ENCODE results near the gene RTTN.
A peak's percentile ranks its signal among the peaks of the same experiment; 100 is the strongest.

The RTTN gene

DNA sequence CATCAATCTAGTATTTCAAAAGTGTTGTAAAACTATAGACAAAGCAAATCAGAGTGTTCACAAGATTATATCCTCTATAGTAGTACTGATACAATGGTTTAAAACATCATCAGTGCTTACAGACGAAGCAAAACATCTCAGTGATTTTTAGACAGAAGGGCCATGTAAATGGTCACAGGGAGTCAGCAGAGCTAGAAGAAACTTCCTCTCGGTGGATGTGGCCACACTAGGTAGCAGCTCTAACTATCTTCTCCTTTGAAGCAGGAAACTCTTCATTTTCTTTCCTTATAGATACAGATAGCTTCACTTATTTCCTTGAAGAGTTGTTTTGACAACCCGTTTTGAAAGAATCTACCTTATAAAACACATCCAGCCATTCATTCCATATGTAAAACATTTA, 177.4 kb downstream of the RTTN start:
- DNase-seq: no peak
- no peaks in the 10 kb centered on the region for H3K9me3 Mint-ChIP-seq
- peaks cover 76% of the 10 kb centered on the region for H3K36me3 Mint-ChIP-seq (ENCODE audit: low read depth)
- H3K27ac Mint-ChIP-seq: no peak overlapping the region
- no peak overlapping the region for H3K4me3 Mint-ChIP-seq
- H3K4me1 Mint-ChIP-seq (ENCODE audit: low read depth): no peaks in the 10 kb centered on the region
- H3K27me3 Mint-ChIP-seq: no peaks in the 10 kb centered on the region

DNA sequence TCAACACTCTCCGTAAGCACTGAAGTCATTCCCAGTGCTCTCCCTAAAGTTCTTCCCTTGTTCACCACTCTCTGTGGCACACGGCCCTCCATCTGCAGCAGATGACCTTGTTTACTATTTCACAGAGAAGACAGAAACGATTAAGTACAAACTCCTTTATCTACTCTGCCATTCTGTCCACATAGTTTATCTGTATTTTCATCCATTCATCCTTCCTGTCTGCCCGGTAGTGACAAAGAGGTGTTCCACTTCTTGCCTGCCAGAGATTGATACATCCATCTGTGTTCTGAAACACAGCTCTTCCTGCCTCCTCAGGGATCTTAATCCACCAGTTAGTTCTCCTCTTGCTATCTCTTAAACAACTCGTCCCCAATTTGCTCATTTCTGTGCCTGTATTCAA, 179.9 kb downstream of the RTTN start:
- H3K27ac Mint-ChIP-seq: no peak overlapping the region
- no peaks in the 10 kb centered on the region for H3K9me3 Mint-ChIP-seq
- H3K4me3 Mint-ChIP-seq: no peak overlapping the region
- peaks cover 76% of the 10 kb centered on the region for H3K36me3 Mint-ChIP-seq (ENCODE audit: low read depth)
- DNase-seq: no peak
- H3K27me3 Mint-ChIP-seq: no peaks in the 10 kb centered on the region
- no peaks in the 10 kb centered on the region for H3K4me1 Mint-ChIP-seq (ENCODE audit: low read depth)

DNA sequence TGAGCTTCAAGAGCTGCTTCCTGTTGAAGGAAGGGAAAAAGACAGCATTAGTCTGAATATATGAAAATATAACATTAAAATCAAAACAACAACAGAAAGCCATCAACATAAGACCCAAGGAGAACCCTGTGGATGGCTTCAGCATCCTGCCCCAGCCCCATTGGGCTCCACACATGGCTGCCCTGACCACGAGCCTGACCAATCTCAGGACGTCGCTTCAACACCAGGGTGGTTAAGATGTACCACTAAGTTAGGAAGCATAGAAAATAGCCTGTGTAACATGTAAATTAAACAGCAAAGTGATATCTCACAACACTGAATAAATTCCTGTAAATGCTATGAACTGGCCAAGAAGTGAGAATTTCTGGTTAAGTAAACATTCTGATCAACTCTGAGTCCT, 180.7 kb downstream of the RTTN start:
- peaks cover 76% of the 10 kb centered on the region for H3K36me3 Mint-ChIP-seq (ENCODE audit: low read depth)
- no peak overlapping the region for H3K27ac Mint-ChIP-seq
- H3K4me1 Mint-ChIP-seq (ENCODE audit: low read depth): no peaks in the 10 kb centered on the region
- DNase-seq: no peak
- no peaks in the 10 kb centered on the region for H3K9me3 Mint-ChIP-seq
- no peaks in the 10 kb centered on the region for H3K27me3 Mint-ChIP-seq
- no peak overlapping the region for H3K4me3 Mint-ChIP-seq

- no peaks in the 10 kb centered on the region for H3K9me3 Mint-ChIP-seq
- peaks cover 76% of the 10 kb centered on the region for H3K36me3 Mint-ChIP-seq (ENCODE audit: low read depth)
- no peak overlapping the region for H3K27ac Mint-ChIP-seq
- H3K4me1 Mint-ChIP-seq (ENCODE audit: low read depth): no peaks in the 10 kb centered on the region
- DNase-seq: no peak
- H3K4me3 Mint-ChIP-seq: no peak overlapping the region
- no peaks in the 10 kb centered on the region for H3K27me3 Mint-ChIP-seq
These were observed 181.4 kb downstream of the RTTN start for GRCh38 chr18:70024093-70024492.

GRCh38 chr18:70022636-70023035, 182.9 kb downstream of the RTTN start:
- DNase-seq: no peak
- H3K9me3 Mint-ChIP-seq: no peaks in the 10 kb centered on the region
- no peak overlapping the region for H3K4me3 Mint-ChIP-seq
- peaks cover 81% of the 10 kb centered on the region for H3K36me3 Mint-ChIP-seq (ENCODE audit: low read depth)
- no peak overlapping the region for H3K27ac Mint-ChIP-seq
- no peaks in the 10 kb centered on the region for H3K27me3 Mint-ChIP-seq
- no peaks in the 10 kb centered on the region for H3K4me1 Mint-ChIP-seq (ENCODE audit: low read depth)

DNA sequence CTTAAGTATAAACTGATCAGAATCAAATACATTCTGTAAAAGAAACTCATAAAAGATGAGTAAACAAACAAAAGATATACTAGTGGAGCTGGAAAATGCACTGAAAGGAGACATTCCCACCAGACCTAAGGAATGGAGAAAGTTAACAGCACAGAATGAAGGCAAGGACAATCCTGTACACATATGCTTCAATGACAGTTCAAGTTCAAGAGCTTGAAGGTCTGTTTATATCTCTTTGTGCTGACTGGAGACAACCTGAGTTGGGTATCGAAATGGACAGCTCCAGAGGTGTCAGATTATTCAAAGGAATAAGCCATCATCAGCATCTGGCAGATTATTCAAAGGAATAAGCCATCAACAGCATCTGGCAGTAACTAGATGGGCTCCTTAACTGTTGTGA, 184.0 kb downstream of the RTTN start:
- no peaks in the 10 kb centered on the region for H3K27me3 Mint-ChIP-seq
- no peak overlapping the region for H3K27ac Mint-ChIP-seq
- H3K9me3 Mint-ChIP-seq: no peaks in the 10 kb centered on the region
- H3K4me1 Mint-ChIP-seq (ENCODE audit: low read depth): no peaks in the 10 kb centered on the region
- H3K4me3 Mint-ChIP-seq: no peak overlapping the region
- peaks cover 86% of the 10 kb centered on the region for H3K36me3 Mint-ChIP-seq (ENCODE audit: low read depth)
- DNase-seq: no peak

DNA sequence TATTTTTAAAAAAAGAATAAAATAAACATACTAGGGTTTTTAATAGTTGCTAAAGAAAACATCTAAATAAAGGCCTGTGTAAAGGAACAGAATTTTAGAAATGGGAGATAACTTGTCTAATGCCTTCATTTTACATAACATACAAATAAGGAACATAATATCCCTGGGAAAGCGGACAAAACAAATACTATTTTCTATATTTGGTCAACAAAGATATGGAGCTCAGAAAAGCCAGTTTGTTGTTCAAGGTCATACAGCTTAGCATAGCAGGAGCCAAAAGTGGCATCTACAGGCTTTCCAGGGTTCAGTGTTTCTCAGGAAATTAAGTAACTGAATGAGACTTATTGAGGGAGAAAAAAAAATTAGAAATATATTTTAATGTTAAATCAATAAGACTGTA, 184.4 kb downstream of the RTTN start:
- H3K4me3 Mint-ChIP-seq: no peak overlapping the region
- peaks cover 86% of the 10 kb centered on the region for H3K36me3 Mint-ChIP-seq (ENCODE audit: low read depth)
- H3K27ac Mint-ChIP-seq: no peak overlapping the region
- H3K9me3 Mint-ChIP-seq: no peaks in the 10 kb centered on the region
- DNase-seq: no peak
- H3K27me3 Mint-ChIP-seq: no peaks in the 10 kb centered on the region
- H3K4me1 Mint-ChIP-seq (ENCODE audit: low read depth): no peaks in the 10 kb centered on the region

DNA sequence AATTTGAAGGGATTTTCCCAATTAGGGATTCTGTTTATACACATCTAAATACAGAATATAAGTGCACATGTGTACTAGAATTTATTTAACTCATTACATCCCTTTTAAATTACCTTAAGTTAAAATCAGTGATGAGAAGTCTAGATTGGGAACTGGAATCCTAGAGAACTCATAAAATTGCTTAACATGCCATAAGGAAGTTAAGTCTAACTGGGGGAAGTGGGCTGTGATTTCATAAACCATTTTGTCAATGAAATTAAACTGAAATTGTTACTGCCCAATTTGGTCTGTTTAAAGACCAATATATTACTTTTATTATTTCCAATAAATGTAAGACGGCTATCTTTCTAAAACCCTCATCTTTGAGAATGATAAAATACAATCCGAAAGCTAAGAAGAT, 185.5 kb downstream of the RTTN start:
- Mint-ChIP-seq H3K27ac (no peak overlapping the region), H3K27me3 (no peaks in the 10 kb centered on the region), H3K4me3 (no peak overlapping the region), H3K4me1 (ENCODE audit: low read depth) (no peaks in the 10 kb centered on the region), H3K9me3 (no peaks in the 10 kb centered on the region), H3K36me3 (ENCODE audit: low read depth) (peaks cover 83% of the 10 kb centered on the region)
- DNase-seq: no peak

- H3K36me3 Mint-ChIP-seq (ENCODE audit: low read depth): peaks cover 81% of the 10 kb centered on the region
- no peaks in the 10 kb centered on the region for H3K9me3 Mint-ChIP-seq
- no peak overlapping the region for H3K27ac Mint-ChIP-seq
- no peak overlapping the region for H3K4me3 Mint-ChIP-seq
- H3K4me1 Mint-ChIP-seq (ENCODE audit: low read depth): no peaks in the 10 kb centered on the region
- DNase-seq: no peak
- no peaks in the 10 kb centered on the region for H3K27me3 Mint-ChIP-seq
These were observed 186.4 kb downstream of the RTTN start for GRCh38 chr18:70019136-70019535.

DNA sequence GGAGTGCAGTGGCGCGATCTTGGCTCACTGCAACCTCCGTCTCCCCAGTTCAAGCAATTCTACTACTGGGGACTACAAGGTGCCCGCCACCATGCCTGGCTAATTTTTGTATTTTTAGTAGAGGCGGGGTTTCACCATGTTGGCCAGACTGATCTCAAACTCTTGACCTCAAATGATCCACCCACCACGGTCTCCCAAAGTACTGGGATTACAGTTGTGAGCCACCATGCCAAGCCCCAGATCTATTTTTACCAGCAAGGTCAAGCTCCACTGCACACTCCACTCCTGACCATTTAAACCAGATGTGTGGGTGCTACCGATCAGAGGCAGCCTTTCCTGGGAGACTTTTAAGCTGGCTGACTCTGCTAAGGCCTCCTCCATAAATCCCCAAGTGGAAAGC, 190.4 kb downstream of the RTTN start:
- Mint-ChIP-seq H3K9me3 (peaks cover 13% of the 10 kb centered on the region), H3K4me3 (no peak overlapping the region), H3K4me1 (ENCODE audit: low read depth) (no peaks in the 10 kb centered on the region), H3K36me3 (ENCODE audit: low read depth) (peaks cover 75% of the 10 kb centered on the region), H3K27ac (no peak overlapping the region), H3K27me3 (no peaks in the 10 kb centered on the region)
- no peak for DNase-seq

DNA sequence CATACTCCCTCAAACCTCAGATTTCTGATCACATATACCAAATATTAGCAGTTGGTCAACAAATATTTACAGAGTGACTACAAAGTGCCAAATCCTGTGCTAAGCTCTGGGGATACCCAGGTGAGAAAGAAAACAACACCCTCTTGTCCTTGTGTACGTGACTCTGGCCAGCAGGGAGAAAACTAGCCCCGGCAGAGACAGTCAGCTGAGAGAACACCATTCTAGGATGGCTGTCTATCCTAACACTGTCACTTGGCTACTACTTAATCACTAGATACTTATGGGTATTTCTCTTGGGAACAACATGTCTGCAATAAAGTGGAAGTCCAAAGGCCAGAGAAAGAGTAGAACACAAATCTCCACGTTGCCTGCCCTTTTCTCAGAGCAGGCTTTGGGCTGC, 199.9 kb downstream of the RTTN start:
- Mint-ChIP-seq H3K27ac (no peak overlapping the region), H3K27me3 (no peaks in the 10 kb centered on the region), H3K4me3 (no peak overlapping the region), H3K9me3 (peaks cover 7% of the 10 kb centered on the region), H3K36me3 (ENCODE audit: low read depth) (peaks cover 86% of the 10 kb centered on the region), H3K4me1 (ENCODE audit: low read depth) (no peaks in the 10 kb centered on the region)
- no peak for DNase-seq

DNA sequence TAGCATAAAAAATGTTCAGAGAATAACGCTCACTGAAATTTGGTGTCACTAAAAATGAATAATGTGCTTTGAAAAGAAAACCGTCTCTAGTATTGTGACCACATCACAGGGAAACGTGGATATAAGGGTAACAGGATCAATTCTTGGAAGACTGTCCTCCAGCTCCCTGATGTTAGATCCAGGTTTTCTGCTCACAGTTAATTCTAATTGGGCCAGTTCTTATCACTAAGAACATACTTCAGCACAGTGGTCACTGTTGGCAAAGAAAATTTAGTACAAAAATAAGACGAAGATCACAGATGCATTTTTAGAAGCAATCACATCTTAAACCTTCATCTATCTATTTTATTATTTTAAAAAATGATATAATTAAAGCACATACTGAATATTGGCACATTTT, 200.8 kb downstream of the RTTN start:
- no peaks in the 10 kb centered on the region for H3K4me1 Mint-ChIP-seq (ENCODE audit: low read depth)
- H3K27ac Mint-ChIP-seq: no peak overlapping the region
- H3K27me3 Mint-ChIP-seq: no peaks in the 10 kb centered on the region
- peaks cover 86% of the 10 kb centered on the region for H3K36me3 Mint-ChIP-seq (ENCODE audit: low read depth)
- no peaks in the 10 kb centered on the region for H3K9me3 Mint-ChIP-seq
- no peak overlapping the region for H3K4me3 Mint-ChIP-seq
- no peak for DNase-seq

- DNase-seq: no peak
- H3K27me3 Mint-ChIP-seq: no peaks in the 10 kb centered on the region
- H3K27ac Mint-ChIP-seq: no peak overlapping the region
- H3K36me3 Mint-ChIP-seq (ENCODE audit: low read depth): peaks cover 87% of the 10 kb centered on the region
- peaks cover 11% of the 10 kb centered on the region for H3K4me1 Mint-ChIP-seq (ENCODE audit: low read depth)
- H3K9me3 Mint-ChIP-seq: peaks cover 2% of the 10 kb centered on the region
- H3K4me3 Mint-ChIP-seq: no peak overlapping the region
These were observed 205.8 kb downstream of the RTTN start for GRCh38 chr18:69999656-70000055.

DNA sequence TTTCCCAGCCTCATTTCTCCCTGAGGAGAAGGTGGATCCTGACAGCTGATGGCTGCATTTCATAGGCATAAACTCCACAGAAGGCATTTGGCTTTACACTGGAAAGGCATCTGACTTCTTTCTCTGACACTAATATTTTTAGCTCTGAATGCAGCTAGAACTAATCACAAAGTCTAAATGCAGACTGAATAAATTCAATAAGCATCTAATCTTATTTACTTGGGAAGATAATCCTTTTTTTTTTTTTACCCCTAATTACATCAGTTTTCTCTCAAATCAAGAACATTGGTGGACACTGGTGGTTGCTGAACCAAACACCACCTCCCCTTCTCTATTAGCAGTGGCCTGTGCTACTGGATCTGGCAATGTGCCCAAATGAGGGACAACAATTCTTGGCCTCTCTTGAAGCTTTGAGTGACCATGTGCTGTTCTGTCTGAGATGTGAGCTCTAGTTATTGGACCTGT, 206.9 kb downstream of the RTTN start:
- DNase-seq: no peak
- Mint-ChIP-seq H3K9me3 (peaks cover 3% of the 10 kb centered on the region), H3K27me3 (no peaks in the 10 kb centered on the region), H3K36me3 (ENCODE audit: low read depth) (peaks cover 84% of the 10 kb centered on the region), H3K27ac (no peak overlapping the region), H3K4me1 (ENCODE audit: low read depth) (peaks cover 18% of the 10 kb centered on the region), H3K4me3 (no peak overlapping the region)

DNA sequence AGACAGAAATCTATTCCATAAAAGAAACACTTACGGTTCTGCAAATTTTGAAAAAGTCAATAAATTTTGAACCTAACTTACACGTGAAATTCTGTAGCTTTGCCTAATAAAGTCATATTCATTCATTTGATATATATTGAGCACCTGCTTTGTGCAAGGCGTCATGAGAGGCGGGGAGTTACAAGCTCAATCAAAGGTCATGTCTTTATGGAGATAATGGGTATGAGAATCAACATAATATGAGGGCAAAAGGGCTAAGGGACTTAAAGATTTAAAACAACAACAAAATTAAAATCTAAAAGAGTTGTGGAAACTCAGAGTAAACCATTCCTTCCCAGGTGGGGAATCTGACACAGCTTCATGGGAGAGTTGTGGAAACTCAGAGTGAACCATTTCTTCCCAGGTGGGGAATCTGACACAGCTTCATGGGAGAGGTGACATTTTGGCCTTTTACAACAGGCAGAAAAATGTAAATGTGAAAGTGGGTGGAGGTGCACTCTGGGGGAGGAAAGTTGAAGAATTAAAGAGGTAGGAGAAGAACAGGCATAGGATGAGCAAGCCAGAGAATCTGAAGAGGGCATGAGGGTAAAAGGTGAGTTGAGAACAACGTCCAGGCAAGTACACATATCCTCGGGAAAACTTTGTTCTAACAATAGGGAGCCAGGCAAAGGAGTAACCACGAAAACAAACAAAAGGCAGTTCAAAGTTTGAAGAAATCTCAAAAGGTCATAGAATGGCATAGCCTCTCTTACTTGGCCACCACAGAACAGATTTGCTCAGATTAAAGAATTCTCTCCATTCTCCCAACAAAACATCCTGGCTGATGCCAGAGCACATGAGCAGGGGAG, 208.3 kb downstream of the RTTN start:
- Mint-ChIP-seq H3K4me1 (ENCODE audit: low read depth) (peaks cover 23% of the 10 kb centered on the region), H3K9me3 (peaks cover 9% of the 10 kb centered on the region), H3K4me3 (no peak overlapping the region), H3K27me3 (no peaks in the 10 kb centered on the region), H3K36me3 (ENCODE audit: low read depth) (peaks cover 85% of the 10 kb centered on the region), H3K27ac (peak overlapping the region; percentile 1)
- no peak for DNase-seq
